ENCODE results near the gene DEPP1. TPM values are rescaled to one million over a fixed set of nuclear protein-coding genes. Genes with fewer than 3 reads are reported as not detected.

The DEPP1 gene
- total RNA-seq, 2 donors from 2014 or later = 27.2 to 144 TPM

DNA sequence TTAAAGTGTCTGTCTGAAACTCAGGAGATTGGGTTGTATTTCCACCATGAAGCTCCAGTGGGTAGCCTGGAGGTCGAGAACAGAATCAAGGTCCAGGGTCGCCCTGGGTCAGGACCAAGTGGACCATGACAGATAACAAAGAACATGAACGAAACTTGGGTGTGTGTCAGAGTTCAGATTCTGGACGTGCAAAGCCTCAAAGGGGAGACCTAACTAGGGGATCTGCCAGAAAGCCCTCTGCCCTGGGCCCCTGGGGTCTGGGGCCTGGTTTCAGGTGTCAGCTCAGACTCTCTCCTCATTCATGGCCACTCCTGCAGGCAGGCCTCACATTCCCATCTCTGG, 17.4 kb downstream of the DEPP1 start:
- TF ChIP-seq POLR2A (IDR thresholded peaks at IDR 0.05) (no peak), POLR2AphosphoS5 (IDR thresholded peaks at IDR 0.05) (no peak)
- TF ChIP-seq, protein P1, sequence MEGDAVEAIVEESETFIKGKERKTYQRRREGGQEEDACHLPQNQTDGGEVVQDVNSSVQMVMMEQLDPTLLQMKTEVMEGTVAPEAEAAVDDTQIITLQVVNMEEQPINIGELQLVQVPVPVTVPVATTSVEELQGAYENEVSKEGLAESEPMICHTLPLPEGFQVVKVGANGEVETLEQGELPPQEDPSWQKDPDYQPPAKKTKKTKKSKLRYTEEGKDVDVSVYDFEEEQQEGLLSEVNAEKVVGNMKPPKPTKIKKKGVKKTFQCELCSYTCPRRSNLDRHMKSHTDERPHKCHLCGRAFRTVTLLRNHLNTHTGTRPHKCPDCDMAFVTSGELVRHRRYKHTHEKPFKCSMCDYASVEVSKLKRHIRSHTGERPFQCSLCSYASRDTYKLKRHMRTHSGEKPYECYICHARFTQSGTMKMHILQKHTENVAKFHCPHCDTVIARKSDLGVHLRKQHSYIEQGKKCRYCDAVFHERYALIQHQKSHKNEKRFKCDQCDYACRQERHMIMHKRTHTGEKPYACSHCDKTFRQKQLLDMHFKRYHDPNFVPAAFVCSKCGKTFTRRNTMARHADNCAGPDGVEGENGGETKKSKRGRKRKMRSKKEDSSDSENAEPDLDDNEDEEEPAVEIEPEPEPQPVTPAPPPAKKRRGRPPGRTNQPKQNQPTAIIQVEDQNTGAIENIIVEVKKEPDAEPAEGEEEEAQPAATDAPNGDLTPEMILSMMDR (IDR thresholded peaks at IDR 0.05) = no peak
- Histone ChIP-seq H3K4me1 (replicated peaks) (peaks cover 15% of the 10 kb centered on the region), H3K27ac (no peak overlapping the region), H3K36me3 (no peaks in the 10 kb centered on the region), H3K27me3 (replicated peaks; ENCODE audit: insufficient read depth) (no peaks in the 10 kb centered on the region), H3K9me3 (no peaks in the 10 kb centered on the region), H3K4me3 (no peak overlapping the region)
- intact Hi-C loops (cut with DNase I) = no loop called here
- no peak for DNase-seq (ENCODE audit: low spot score)
- WGBS = 83% methylated on average over 4 of the region's 4 CpGs

DNA sequence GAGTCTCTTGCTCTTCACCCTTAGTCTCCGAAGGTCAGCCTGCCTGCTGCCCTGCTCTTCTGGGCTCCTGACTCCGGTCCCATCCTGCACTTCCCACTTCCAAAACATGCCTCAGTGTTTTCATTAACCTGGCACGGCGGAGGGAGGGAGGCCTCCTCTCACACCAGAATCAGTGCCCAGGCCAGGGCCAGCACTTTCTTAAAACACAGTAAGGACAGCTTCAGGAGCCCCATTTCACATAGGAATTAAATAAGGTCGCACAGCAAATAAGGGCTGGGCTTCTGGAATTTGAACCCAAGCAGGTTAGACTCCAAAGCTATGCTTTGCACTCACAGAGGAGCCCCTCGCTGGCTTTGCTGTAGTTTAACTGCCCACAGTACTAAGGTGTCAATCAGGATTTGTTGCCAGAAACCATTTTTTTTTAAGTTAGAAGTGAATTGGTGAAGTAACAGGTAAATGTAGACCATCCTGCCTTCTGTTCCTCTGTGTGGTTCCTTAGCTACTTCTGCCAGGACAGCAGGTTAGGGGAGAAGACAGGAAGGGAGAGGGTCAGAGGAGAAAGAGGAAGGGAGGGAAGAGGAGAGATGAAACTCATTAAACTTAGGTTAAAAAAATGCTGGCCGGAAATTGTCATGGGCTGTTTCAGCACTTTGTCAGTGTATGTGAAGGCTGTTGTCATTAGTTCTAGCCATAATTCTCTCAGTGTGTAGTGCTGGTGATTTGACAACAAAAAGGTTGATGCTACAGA, 18.0 kb downstream of the DEPP1 start:
- TF ChIP-seq POLR2AphosphoS5 (IDR thresholded peaks at IDR 0.05) = no peak
- TF ChIP-seq, protein P1 (IDR thresholded peaks at IDR 0.05) = no peak
- TF ChIP-seq POLR2A (IDR thresholded peaks at IDR 0.05) = no peak
- H3K4me3 ChIP-seq = peak overlapping the region in 1 of 2 donors; percentile 72
- no peak overlapping the region for H3K27ac ChIP-seq
- H3K4me1 ChIP-seq (replicated peaks) = peaks cover 15% of the 10 kb centered on the region
- intact Hi-C loops (cut with DNase I) = no loop called here
- WGBS = 68% methylated on average over 7 of the region's 7 CpGs
- H3K27me3 ChIP-seq (replicated peaks; ENCODE audit: insufficient read depth) = no peaks in the 10 kb centered on the region
- no peak for DNase-seq (ENCODE audit: low spot score)
- H3K36me3 ChIP-seq = no peaks in the 10 kb centered on the region
- no peaks in the 10 kb centered on the region for H3K9me3 ChIP-seq

DNA sequence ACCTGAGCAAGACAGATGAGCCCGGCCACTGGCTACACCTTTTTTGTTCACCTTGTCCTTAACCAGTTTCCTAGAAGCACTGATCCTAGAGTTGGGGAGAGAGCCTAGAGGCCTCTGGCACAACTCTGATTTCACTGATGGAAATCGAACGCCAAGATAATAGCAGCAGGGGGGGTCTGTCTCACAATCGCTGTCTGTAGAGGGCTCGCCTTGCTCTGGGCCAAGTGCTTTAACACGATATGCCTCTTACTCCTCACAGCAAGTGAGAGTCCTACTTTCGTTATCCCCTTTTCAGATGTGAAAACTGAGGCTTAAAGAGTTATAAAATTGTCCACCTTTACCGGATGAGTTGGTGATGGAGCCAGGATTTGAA, 18.5 kb downstream of the DEPP1 start:
- WGBS = 32% methylated on average over 8 of the region's 8 CpGs
- H3K27me3 ChIP-seq (replicated peaks; ENCODE audit: insufficient read depth) = no peaks in the 10 kb centered on the region
- H3K36me3 ChIP-seq = no peaks in the 10 kb centered on the region
- TF ChIP-seq, protein P1 (IDR thresholded peaks at IDR 0.05) = no peak
- TF ChIP-seq POLR2A (IDR thresholded peaks at IDR 0.05) (no peak), POLR2AphosphoS5 (IDR thresholded peaks at IDR 0.05) (no peak)
- H3K27ac ChIP-seq = peak overlapping the region; percentile 46 to 76
- H3K9me3 ChIP-seq = no peaks in the 10 kb centered on the region
- intact Hi-C loops (cut with DNase I) = no loop called here
- no peak for DNase-seq (ENCODE audit: low spot score)
- H3K4me3 ChIP-seq = peak overlapping the region; percentile 51 to 72
- peaks cover 15% of the 10 kb centered on the region for H3K4me1 ChIP-seq (replicated peaks)

DNA sequence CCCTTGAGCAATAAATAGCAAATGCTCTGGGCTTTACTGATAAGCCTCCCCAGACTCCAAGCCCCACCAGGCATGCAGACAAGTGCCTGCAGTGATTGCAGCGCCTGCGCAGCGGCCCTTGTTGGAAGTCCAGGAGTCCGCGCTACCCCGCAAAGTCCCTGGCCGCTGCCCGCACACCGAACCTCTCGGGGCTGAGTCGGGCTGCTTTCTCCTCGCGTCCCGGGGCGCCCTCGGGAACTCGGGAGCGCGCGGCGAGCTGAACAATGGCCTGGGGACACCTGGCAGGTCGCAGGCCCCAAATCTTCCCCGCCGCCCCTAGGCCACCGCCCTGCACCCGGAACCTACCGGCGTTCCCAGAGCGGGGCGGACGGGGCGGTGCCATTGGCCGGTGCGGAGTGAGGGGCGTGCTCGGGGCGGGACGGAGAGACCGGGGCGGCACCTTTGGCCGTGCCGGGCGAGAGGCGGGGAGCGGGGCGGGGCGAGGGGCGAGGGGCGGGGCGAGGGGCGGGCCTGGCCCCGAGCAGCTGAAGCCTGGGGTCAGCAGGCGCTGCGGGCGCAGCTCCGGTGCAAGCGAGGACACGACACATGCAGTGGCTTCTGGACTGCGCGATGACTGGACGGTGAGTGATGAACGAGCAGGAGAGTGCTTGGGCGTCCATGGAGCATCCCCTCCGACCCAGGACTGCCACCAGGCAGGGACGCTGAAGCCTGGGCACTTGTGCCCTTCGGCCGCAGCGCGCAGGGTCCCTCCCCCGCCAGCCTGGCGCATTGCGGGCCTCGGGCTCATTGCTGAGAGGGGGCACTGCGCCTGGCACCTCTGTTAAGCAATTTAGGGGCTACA, 19.1 kb downstream of the DEPP1 start, which contains the start of gene RASSF4:
RASSF4 (plus strand) TSS at position 556 of the 841 bp plus-strand sequence. CDS start 10,401 bp downstream, outside the sequence.
- intact Hi-C loops (cut with DNase I) = loop anchor here (2.0 to 10.0 kb wide), 3 partner anchors 15 to 575 kb away; partner anchors contain the start of genes CXCL12 and ZNF22
- peak; percentile 89 for DNase-seq (ENCODE audit: low spot score)
- TF ChIP-seq, protein P1 (IDR thresholded peaks at IDR 0.05) = peak in 1 of 4 experiments; percentile 26
- TF ChIP-seq POLR2AphosphoS5 (IDR thresholded peaks at IDR 0.05) (peak; percentile 77), POLR2A (IDR thresholded peaks at IDR 0.05) (peak; percentile 69)
- H3K9me3 ChIP-seq = no peaks in the 10 kb centered on the region
- H3K36me3 ChIP-seq = no peaks in the 10 kb centered on the region
- H3K4me1 ChIP-seq (replicated peaks) = peaks cover 12% of the 10 kb centered on the region
- under 1% methylated on average over 45 of the region's 74 CpGs for WGBS
- H3K4me3 ChIP-seq = peak within 1 kb of the TSS; percentile 51 to 72
- H3K27me3 ChIP-seq (replicated peaks; ENCODE audit: insufficient read depth) = no peaks in the 10 kb centered on the region
- H3K27ac ChIP-seq = peak within 1 kb of the TSS; percentile 74 to 76

Measured in prostate gland (tissue), 2 donors.